Measurements from ENCODE around the gene PEAK3. TPM values are rescaled to one million over a fixed set of nuclear protein-coding genes. Genes with fewer than 3 reads are reported as not detected.

PEAK3 gene
- total RNA-seq, 8 experiments from 2014 or later = 0.15 to 1.3 (median 0.52) TPM

GRCh38 chr19:2255112-2255845, 26.7 kb downstream of the PEAK3 start:
- 70 to 100% methylated on average over 2 to 3 of the region's 16 CpGs; no CpG with 5 or more reads in 8 of the 10 experiments for WGBS, 10 experiments
- peaks cover 22 to 24% of the 10 kb centered on the region in 2 donors for H3K4me1 ChIP-seq (replicated peaks in 1 of 2)
- H3K4me3 ChIP-seq = no peak overlapping the region
- ATAC-seq (replicated peaks in 6 of 8) = peak in 2 of 8 experiments; percentile 2 to 23
- in situ Hi-C loops (cut with MboI; ENCODE audit: low pct_unique_long_range_greater_than_20kb in 2 of 9, low sequenced_read_pairs in 9 of 9, unreplicated experiment in 9 of 9) = no loop called here
- H3K27ac ChIP-seq = no peak overlapping the region

DNA sequence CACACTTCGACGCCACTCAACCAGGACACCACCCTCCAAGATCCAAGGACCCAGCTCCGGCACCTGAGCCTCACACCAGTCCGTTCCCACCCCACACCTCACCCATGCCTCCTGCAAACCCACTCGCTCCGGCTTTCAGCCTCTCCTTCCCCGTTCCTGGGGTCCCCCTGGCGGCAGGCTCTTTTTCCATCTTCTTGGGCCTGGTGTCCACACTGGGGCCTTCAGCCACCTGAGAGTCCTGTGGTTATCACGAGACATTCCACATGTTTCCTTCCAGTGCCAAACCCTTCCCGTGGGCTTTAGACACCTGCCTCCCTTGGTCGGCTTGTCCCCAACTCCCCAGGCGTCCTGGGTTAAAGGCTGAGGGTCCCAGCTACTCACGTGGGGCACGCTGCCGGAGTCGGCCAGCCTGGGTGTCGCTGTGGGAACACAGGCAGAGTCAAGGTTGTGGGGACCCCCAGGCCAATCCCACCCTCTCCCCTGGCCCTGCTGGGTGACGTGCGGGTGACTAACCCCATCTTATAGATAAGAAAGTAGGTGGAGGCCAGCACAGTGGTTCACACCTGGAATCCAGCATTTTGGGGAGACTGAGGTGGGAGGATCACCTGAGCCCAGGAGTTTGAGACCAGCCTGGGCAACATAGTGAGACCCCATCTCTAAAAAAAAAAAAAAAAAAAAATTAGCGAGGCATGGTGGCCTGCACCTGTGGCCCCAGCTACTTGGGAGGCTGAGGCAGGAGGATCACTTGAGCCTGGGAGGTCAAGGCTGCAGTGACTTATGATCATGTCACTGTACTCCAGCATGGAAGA, 27.7 kb downstream of the PEAK3 start:
- 45 to 100% (median 77%) methylated on average over 1 to 5 of the region's 20 CpGs; no CpG with 5 or more reads in 4 of the 10 experiments for WGBS, 10 experiments
- Histone ChIP-seq H3K27ac (no peak overlapping the region), H3K4me3 (no peak overlapping the region), H3K4me1 (replicated peaks in 1 of 2) (peaks cover 24 to 28% of the 10 kb centered on the region in 2 donors)
- ATAC-seq (replicated peaks in 6 of 8) = peak in 4 of 8 experiments; percentile 10 to 31 (median 18)
- in situ Hi-C loops (cut with MboI; ENCODE audit: low pct_unique_long_range_greater_than_20kb in 2 of 9, low sequenced_read_pairs in 9 of 9, unreplicated experiment in 9 of 9) = no loop called here

- WGBS, 10 experiments = 0 to 31% (median 0%) methylated on average over 2 to 5 of the region's 77 CpGs; no CpG with 5 or more reads in 7 of the 10 experiments
- H3K27ac ChIP-seq = no peak overlapping the region
- peaks cover 24 to 28% of the 10 kb centered on the region in 2 donors for H3K4me1 ChIP-seq (replicated peaks in 1 of 2)
- in situ Hi-C loops (cut with MboI; ENCODE audit: low pct_unique_long_range_greater_than_20kb in 2 of 9, low sequenced_read_pairs in 9 of 9, unreplicated experiment in 9 of 9) = no loop called here
- peak in 5 of 8 experiments; percentile 15 to 49 (median 20) for ATAC-seq (replicated peaks in 6 of 8)
- H3K4me3 ChIP-seq = peak overlapping the region in 2 of 5 donors; percentile 6 to 19
Measured at GRCh38 chr19:2253106-2254063, 28.6 kb downstream of the PEAK3 start.

DNA sequence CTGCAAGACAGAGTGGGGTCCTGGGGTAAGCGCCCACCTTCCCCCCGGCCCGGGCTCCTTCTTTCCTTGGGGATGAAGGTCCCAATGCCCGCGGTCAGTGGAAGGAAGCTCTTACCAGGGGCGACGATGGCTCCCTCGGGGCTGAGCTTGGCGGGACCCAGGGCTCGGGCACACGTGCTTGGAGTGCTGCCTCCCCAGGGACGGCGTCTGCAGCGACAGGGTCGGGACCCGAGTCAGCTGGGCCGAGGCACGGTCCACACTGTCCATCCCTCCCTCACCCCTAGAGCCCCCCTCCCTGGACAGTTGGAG, 29.2 kb downstream of the PEAK3 start:
- peaks cover 24 to 28% of the 10 kb centered on the region in 2 donors for H3K4me1 ChIP-seq (replicated peaks in 1 of 2)
- H3K27ac ChIP-seq = no peak overlapping the region
- in situ Hi-C loops (cut with MboI; ENCODE audit: low pct_unique_long_range_greater_than_20kb in 2 of 9, low sequenced_read_pairs in 9 of 9, unreplicated experiment in 9 of 9) = no loop called here
- WGBS, 10 experiments = 0% methylated on average over 7 of the region's 18 CpGs; no CpG with 5 or more reads in 9 of the 10 experiments
- H3K4me3 ChIP-seq = peak overlapping the region in 1 of 5 donors; percentile 6
- peak in 4 of 8 experiments; percentile 2 to 19 (median 12) for ATAC-seq (replicated peaks in 6 of 8)

- Histone ChIP-seq H3K4me1 (replicated peaks in 1 of 2) (peaks cover 24 to 28% of the 10 kb centered on the region in 2 donors), H3K27ac (no peak overlapping the region), H3K4me3 (no peak overlapping the region)
- in situ Hi-C loops (cut with MboI; ENCODE audit: low pct_unique_long_range_greater_than_20kb in 2 of 9, low sequenced_read_pairs in 9 of 9, unreplicated experiment in 9 of 9) = no loop called here
- 5 to 100% (median 11%) methylated on average over 2 to 30 of the region's 74 CpGs; no CpG with 5 or more reads in 6 of the 10 experiments for WGBS, 10 experiments
- ATAC-seq (replicated peaks in 6 of 8) = peak in 1 of 8 experiments; percentile 2
Measured at GRCh38 chr19:2252055-2252796, 29.7 kb downstream of the PEAK3 start.

GRCh38 chr19:2251106-2252054, 30.6 kb downstream of the PEAK3 start:
- no peak overlapping the region for H3K4me3 ChIP-seq
- 3 to 95% (median 21%) methylated on average over 2 to 15 of the region's 125 CpGs; no CpG with 5 or more reads in 5 of the 10 experiments for WGBS, 10 experiments
- in situ Hi-C loops (cut with MboI; ENCODE audit: low pct_unique_long_range_greater_than_20kb in 2 of 9, low sequenced_read_pairs in 9 of 9, unreplicated experiment in 9 of 9) = no loop called here

GRCh38 chr19:2250766-2251105, 31.2 kb downstream of the PEAK3 start:
- Histone ChIP-seq H3K4me3 (no peak overlapping the region), H3K27ac (no peak overlapping the region), H3K4me1 (replicated peaks in 1 of 2) (peaks cover 24 to 28% of the 10 kb centered on the region in 2 donors)
- in situ Hi-C loops (cut with MboI; ENCODE audit: low pct_unique_long_range_greater_than_20kb in 2 of 9, low sequenced_read_pairs in 9 of 9, unreplicated experiment in 9 of 9) = no loop called here
- 3% methylated on average over 6 of the region's 40 CpGs; no CpG with 5 or more reads in 9 of the 10 experiments for WGBS, 10 experiments
- ATAC-seq (replicated peaks in 6 of 8) = peak in 3 of 8 experiments; percentile 1

More at GRCh38 chr19:2251106-2252054, 30.6 kb downstream of the PEAK3 start:
- peaks cover 24 to 28% of the 10 kb centered on the region in 2 donors for H3K4me1 ChIP-seq (replicated peaks in 1 of 2)
- no peak overlapping the region for H3K27ac ChIP-seq
- peak in 6 of 8 experiments; percentile 1 to 11 (median 6) for ATAC-seq (replicated peaks in 6 of 8)

DNA sequence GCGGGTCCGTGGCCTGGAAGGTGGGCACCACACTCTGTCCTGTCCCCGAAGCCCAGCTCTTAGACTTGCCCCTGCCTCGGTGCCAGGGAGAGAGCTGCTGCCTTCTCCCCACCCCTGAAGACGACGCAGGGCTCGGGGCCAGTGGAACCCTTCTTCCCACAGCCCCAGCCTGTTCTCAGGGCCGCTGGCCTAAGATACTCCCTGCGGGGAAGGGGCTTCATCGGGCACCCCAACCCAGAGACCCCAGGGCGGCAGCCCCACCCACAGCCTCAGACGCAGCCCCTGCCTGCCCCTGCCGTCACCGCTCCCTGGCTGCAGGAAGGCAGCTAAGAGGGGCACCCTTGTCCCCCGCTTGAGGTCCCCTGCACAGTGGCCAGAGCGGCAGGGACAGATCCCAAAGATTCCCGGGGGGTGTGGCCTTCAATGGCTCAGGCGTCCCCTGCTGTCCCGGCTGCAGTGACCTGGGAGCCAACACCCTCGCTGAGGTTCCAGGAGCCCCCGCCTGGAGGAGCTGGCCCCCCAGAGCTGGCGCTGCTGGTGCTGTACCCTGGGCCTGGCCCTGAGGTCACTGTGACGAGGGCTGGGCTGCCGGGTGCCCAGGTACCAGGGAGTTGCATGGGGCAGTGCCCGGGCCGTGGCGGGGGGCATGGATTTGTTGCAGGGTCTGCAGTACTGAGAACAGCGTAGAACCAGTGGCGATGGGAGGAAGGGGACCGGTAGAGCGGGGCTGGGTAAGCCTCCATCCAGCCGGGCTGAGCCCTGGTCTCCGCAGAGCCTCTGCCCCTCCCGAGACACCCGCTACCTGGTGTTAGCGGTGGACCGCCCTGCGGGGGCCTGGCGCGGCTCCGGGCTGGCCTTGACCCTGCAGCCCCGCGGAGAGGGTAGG, 31.9 kb downstream of the PEAK3 start:
- Histone ChIP-seq H3K27ac (no peak overlapping the region), H3K4me3 (no peak overlapping the region), H3K4me1 (replicated peaks in 1 of 2) (peaks cover 24 to 25% of the 10 kb centered on the region in 2 donors)
- in situ Hi-C loops (cut with MboI; ENCODE audit: low pct_unique_long_range_greater_than_20kb in 2 of 9, low sequenced_read_pairs in 9 of 9, unreplicated experiment in 9 of 9) = no loop called here
- ATAC-seq (replicated peaks in 6 of 8) = peak in 6 of 8 experiments; percentile 3 to 21 (median 8)
- WGBS, 10 experiments = 13 to 100% (median 39%) methylated on average over 2 to 8 of the region's 43 CpGs; no CpG with 5 or more reads in 5 of the 10 experiments

- peaks cover 23 to 24% of the 10 kb centered on the region in 2 donors for H3K4me1 ChIP-seq (replicated peaks in 1 of 2)
- ATAC-seq (replicated peaks in 6 of 8) = peak in 3 of 8 experiments; percentile 2 to 11 (median 9)
- in situ Hi-C loops (cut with MboI; ENCODE audit: low pct_unique_long_range_greater_than_20kb in 2 of 9, low sequenced_read_pairs in 9 of 9, unreplicated experiment in 9 of 9) = no loop called here
- WGBS, 10 experiments = 79% methylated on average over 7 of the region's 27 CpGs; no CpG with 5 or more reads in 9 of the 10 experiments
- no peak within 1 kb of the TSS for H3K4me3 ChIP-seq
- no peak within 1 kb of the TSS for H3K27ac ChIP-seq
Measured at GRCh38 chr19:2249010-2249866, 32.7 kb downstream of the PEAK3 start, which contains the start of gene AMH. Gene AMH, plus strand, starts transcription at chr19:2249323. Its CDS starts 10 bp downstream, at chr19:2249333.

Measured in motor neuron (in vitro differentiated cells).